ENCODE measurements around the gene MICAL2.

The MICAL2 gene

DNA sequence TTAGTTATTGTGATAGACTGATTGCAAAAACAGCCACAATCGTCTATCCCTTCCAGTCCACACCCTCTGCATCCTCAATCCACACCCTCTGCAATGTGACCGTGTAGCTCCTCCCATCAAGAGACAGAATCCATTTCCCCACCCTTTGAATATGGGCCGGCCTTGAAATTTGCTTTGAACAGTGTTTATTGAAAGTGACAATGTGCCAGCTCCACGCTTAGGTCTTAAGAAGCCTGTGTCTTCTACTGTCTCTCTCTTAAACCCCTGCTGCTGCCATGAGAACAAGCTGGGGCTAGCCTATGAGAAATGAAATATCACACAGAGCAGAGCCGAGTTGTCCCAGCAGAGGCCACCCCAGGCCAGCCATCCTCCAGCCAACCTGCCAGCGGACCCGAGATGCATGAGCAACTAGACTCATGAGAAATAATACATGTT is 22.3 kb upstream of the MICAL2 start:
- H3K4me3 Mint-ChIP-seq, result no peak overlapping the region
- H3K27me3 Mint-ChIP-seq, result no peaks in the 10 kb centered on the region
- no peak overlapping the region for H3K27ac Mint-ChIP-seq
- H3K36me3 Mint-ChIP-seq (ENCODE audit: low read depth), result no peaks in the 10 kb centered on the region
- H3K4me1 Mint-ChIP-seq (ENCODE audit: low read depth), result peaks cover 59% of the 10 kb centered on the region
- no peaks in the 10 kb centered on the region for H3K9me3 Mint-ChIP-seq
- DNase-seq, result no peak

DNA sequence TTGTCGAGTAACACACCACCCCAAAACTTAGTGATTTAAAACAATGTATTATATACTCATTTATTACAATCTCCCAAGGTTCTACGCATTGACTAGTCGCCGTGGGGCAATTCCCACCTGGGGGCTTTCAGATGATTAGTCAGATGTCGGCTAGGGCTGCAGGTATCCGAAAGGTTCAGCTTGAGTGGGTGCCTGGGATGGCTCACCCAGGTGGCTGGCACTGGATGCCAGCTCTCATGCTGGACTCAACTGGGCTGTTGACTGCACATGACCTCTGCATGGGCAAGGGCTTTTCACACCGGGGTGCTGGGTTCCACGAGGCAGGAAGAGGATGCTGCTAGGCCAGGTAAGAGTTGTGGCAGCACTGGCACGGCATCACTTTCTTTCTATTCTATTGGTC is 21.9 kb upstream of the MICAL2 start:
- Mint-ChIP-seq H3K27ac (no peak overlapping the region), H3K36me3 (ENCODE audit: low read depth) (no peaks in the 10 kb centered on the region), H3K9me3 (no peaks in the 10 kb centered on the region), H3K4me1 (ENCODE audit: low read depth) (peaks cover 57% of the 10 kb centered on the region), H3K4me3 (no peak overlapping the region), H3K27me3 (no peaks in the 10 kb centered on the region)
- no peak for DNase-seq

DNA sequence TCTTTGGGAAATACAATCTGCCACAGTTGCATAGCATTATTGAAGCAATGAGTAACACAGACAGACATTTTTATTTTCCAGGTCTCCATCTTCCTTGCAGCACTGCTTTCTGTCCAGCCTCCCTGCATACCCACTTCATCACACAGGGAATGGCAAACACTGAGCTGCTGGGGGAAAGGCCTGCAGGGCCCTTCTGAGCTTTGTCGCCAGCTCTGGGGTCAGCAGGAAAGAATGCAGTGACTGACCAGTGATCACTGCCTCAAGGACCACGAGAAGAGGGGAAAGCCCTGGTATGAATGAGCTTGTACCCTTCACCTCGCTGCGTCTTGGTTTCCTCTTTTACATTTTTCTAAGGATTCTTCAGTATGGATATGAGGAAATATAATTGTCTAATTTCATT is 21.3 kb upstream of the MICAL2 start:
- H3K36me3 Mint-ChIP-seq (ENCODE audit: low read depth), result no peaks in the 10 kb centered on the region
- H3K4me3 Mint-ChIP-seq, result no peak overlapping the region
- H3K27me3 Mint-ChIP-seq, result no peaks in the 10 kb centered on the region
- DNase-seq, result no peak
- H3K9me3 Mint-ChIP-seq, result no peaks in the 10 kb centered on the region
- H3K27ac Mint-ChIP-seq, result no peak overlapping the region
- H3K4me1 Mint-ChIP-seq (ENCODE audit: low read depth), result peaks cover 53% of the 10 kb centered on the region

DNA sequence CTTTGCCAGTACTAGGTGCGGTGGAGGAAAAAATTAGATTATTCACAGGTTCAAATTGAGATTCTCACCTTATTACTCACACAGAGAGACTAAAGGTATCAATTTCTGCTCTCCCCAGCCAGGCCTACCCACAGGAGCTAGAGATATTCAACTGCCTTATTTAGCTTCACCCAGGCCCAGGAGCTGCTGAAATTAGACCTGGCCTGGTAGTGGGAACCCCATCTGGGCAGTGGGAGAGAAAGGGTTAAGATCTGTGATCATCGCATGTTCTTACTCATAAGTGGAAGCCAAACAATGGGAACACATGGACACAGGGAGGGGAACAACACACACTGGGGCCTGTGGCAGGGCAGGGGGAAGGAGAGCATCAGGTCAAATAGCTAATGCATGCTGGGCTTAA is 20.9 kb upstream of the MICAL2 start:
- Mint-ChIP-seq H3K4me1 (ENCODE audit: low read depth) (peaks cover 53% of the 10 kb centered on the region), H3K9me3 (no peaks in the 10 kb centered on the region), H3K4me3 (no peak overlapping the region), H3K27me3 (no peaks in the 10 kb centered on the region), H3K27ac (no peak overlapping the region), H3K36me3 (ENCODE audit: low read depth) (no peaks in the 10 kb centered on the region)
- DNase-seq, result no peak

DNA sequence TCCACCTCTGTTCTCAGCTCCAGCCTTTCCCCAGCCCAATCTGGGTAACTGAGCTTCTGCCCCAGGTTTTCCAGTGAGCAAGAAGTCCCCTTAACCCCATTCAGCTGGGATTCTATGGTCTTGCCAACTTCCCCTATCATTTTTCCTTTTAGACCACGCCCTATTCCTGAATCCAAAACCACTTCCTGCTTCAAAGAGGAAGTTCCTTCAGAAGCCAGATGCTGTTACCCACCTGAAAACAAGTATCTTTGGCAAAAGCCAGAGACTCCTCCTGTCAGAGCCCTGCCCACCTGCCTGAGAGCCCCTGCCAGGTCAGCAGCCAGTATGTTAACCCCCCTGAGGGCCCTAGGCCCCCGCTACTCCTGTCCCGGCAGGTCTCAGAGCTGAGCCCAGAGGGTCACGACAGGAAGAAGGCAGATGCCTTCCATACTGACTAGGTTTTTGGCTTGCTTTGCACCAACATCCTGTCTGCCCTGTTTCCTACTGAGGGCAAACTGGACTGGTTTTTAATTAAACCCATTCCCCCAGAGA is 20.3 kb upstream of the MICAL2 start:
- Mint-ChIP-seq H3K9me3 (no peaks in the 10 kb centered on the region), H3K4me3 (no peak overlapping the region), H3K27ac (peak overlapping the region; percentile 61), H3K27me3 (no peaks in the 10 kb centered on the region), H3K4me1 (ENCODE audit: low read depth) (peaks cover 55% of the 10 kb centered on the region), H3K36me3 (ENCODE audit: low read depth) (no peaks in the 10 kb centered on the region)
- DNase-seq, result no peak

DNA sequence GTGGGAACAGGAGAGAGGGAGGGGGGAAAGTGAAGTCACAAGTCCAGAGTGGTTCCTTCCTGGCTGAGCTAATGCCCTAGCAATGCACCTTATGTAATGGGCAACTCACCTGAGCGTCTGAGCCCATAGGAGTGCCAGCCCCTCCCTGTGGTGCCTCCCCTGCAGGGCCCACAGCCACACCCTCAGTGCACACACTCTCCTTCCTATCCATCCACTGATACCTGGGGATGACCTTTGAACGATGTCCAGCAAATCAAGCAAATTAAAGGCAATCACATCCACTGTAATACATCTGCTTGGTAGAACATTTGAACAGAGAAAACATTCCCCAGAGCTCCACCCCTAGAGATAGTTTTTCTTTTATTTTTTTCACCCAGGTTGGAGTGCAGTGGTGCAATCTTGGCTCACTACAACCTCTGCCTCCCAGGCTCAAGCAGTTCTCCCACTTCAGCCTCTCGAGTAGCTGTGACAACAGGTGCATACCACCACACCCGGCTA is 19.6 kb upstream of the MICAL2 start:
- DNase-seq, result no peak
- Mint-ChIP-seq H3K27ac (no peak overlapping the region), H3K36me3 (ENCODE audit: low read depth) (no peaks in the 10 kb centered on the region), H3K9me3 (no peaks in the 10 kb centered on the region), H3K4me1 (ENCODE audit: low read depth) (peaks cover 48% of the 10 kb centered on the region), H3K4me3 (no peak overlapping the region), H3K27me3 (no peaks in the 10 kb centered on the region)

DNA sequence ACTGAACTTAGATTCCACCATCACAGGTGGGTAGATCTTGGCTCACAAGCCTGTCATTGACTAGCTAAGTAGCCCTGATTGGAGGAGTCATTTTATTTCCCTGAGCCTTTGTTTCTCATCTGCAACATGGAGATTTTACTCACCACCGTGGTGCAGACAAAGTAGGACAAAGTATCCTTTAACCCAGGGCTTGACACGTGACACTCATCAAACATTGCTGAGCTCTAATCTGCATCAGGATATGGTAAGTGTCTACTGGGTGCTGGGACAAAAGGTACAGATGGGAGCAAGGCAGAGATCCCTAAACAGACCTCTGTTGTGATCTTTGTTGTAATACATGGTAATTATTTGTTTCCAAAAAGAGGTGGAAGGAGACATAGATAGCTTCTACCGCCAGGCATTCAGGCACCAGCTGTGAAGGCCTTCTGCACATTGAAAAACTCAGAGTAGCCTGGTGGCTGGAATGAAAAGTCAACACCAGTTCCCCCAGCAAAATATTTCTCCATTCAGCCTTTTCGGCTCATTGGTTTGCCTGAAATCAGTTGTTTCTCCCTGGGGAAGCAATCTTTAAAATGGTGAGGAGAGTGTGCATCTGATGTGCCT is 18.3 kb upstream of the MICAL2 start:
- H3K36me3 Mint-ChIP-seq (ENCODE audit: low read depth), result no peaks in the 10 kb centered on the region
- no peaks in the 10 kb centered on the region for H3K9me3 Mint-ChIP-seq
- H3K4me3 Mint-ChIP-seq, result no peak overlapping the region
- peaks cover 36% of the 10 kb centered on the region for H3K4me1 Mint-ChIP-seq (ENCODE audit: low read depth)
- no peak for DNase-seq
- no peaks in the 10 kb centered on the region for H3K27me3 Mint-ChIP-seq
- no peak overlapping the region for H3K27ac Mint-ChIP-seq

DNA sequence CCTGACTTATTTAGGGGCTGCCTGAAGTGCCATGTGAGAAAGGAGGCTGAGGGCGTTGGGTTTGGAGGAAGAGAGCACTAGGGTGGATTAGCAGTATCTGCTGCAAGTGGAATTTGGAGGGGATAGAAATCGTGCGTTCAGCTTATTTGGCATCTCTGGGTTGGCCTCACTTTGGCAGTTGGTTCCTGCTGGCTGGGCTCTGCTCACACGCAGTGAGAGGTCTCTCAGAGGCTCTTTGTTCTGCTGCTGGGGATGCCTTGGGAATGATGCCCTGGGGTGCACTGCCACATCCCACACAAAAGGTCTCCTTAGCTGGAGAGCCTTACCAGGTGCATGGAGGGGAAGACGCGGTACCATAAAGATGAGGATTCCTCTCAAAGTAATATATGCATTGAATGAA is 17.7 kb upstream of the MICAL2 start:
- no peak for DNase-seq
- no peaks in the 10 kb centered on the region for H3K36me3 Mint-ChIP-seq (ENCODE audit: low read depth)
- H3K4me1 Mint-ChIP-seq (ENCODE audit: low read depth), result peaks cover 29% of the 10 kb centered on the region
- no peak overlapping the region for H3K4me3 Mint-ChIP-seq
- H3K27ac Mint-ChIP-seq, result no peak overlapping the region
- no peaks in the 10 kb centered on the region for H3K9me3 Mint-ChIP-seq
- no peaks in the 10 kb centered on the region for H3K27me3 Mint-ChIP-seq

DNA sequence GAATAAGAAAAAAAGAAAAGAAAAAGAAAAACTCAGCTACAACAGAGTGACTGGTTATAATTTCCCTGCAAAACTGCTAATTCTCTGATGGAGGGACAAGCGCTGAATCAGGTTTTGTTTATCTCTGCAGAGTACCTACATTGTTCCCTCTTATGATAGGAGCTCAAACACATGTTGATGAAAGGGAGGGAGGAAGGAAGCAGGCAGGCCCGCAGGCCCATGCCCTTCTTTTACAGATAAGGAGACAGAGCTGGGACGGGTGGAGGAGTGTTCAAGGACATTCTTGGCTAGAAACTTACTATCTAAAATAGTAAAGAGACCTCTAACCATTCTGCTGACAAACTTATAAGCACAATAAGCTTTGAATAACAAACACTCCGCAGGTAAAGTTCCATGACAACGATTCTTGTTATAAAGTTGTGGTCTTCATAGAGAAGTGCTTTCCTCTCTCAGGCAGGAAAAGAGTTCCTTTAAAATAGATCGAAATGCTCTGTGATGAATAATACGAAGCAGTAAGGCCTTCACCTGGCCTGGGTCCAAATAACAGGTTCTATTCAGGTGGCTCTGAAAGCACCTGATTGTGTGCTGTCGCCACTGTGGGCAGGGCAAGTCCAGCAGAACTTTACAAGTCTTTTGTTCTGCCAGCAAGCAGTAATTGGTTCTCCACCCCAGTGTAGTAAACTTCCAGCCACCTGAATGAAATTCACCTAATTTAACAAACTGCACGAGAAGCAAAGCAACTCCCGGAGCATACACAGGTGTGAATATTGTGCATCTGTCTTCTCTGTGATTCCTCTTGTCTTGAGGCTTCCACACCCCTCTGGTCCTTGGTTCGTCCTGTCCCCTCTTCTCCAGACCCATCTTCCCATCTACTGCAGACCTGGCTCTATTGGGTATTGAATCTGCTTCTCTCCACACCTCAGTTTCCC is 15.3 kb upstream of the MICAL2 start:
- no peak for DNase-seq
- Mint-ChIP-seq H3K36me3 (ENCODE audit: low read depth) (no peaks in the 10 kb centered on the region), H3K27ac (no peak overlapping the region), H3K9me3 (no peaks in the 10 kb centered on the region), H3K4me1 (ENCODE audit: low read depth) (peaks cover 11% of the 10 kb centered on the region), H3K4me3 (no peak overlapping the region), H3K27me3 (peaks cover 3% of the 10 kb centered on the region)

DNA sequence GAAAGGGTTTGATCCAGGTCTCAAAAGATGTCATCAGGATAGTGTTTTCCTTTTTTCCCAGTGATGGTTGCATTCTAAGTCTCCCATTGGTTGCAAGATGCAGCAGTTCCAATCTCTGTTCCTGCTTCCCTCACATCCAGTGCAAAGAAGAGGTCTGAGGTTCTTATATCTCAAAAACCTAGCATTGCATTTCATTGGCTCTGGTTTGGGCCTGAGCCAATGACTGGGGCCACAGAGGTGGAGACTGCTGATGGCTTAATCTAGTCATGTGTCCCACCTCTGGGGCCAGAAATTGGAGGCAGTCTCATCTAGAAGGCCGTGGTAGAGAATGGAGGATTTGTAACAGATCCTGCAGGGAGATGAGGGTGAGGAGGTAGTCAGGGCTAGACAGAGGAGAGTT is 13.2 kb upstream of the MICAL2 start:
- Mint-ChIP-seq H3K36me3 (ENCODE audit: low read depth) (no peaks in the 10 kb centered on the region), H3K4me3 (no peak overlapping the region), H3K9me3 (no peaks in the 10 kb centered on the region), H3K4me1 (ENCODE audit: low read depth) (peaks cover 5% of the 10 kb centered on the region), H3K27me3 (peaks cover 7% of the 10 kb centered on the region), H3K27ac (no peak overlapping the region)
- DNase-seq, result peak; percentile 0

DNA sequence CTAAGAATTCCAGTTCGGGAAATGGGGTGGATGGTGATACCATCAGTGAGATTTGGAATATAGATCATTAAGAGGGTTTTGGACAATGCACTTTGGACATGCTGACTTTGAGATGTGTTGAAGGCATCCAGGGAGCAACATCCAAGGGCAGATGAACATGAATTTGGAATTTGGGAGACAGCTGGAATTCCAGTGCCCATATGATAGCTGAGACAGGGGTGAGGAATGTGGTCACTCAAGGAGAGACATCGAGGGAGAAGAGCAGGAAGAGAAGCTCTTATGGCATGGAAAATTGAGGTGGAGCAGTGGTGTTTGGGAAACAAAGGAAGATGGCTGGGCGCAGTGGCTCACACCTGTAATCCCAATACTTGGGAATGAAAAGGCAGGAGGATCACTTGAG is 11.8 kb upstream of the MICAL2 start:
- Mint-ChIP-seq H3K4me1 (ENCODE audit: low read depth) (peaks cover 5% of the 10 kb centered on the region), H3K4me3 (no peak overlapping the region), H3K27me3 (peaks cover 7% of the 10 kb centered on the region), H3K27ac (no peak overlapping the region), H3K9me3 (no peaks in the 10 kb centered on the region), H3K36me3 (ENCODE audit: low read depth) (no peaks in the 10 kb centered on the region)
- no peak for DNase-seq

DNA sequence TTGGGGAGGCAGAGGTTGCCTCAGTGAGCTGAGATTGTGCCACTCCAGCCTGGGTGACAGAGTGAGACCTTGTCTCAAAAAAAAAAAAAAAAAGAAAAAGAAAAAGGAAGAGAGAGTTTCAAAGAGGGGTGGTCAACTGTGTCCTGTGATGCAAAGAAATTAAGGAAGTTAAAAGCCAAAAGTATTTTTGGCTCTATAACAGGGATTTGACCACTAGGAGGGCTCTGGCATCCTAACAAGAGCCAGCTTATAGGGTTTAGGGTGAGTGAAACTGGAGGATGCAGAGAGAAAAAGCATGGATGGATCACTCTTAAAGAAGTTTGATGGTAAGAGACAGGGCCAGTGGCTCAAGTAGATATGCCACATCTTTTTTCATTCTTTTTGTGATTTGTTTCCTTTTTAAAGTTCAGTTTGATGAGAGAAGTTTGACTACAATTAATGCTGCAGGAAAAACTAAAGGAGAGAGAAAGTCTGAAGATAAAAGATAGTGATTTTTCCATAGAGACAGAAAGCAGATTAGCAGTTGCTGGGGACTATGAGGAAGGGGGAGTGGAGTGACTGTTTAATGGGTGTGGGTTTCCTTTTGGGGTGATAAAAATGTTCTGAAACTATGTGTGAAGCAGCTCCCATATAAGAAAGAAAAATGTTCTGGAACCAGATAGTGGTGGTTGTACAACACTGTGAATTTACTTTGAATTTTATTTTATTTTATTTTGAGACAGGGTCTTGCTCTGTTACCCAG is 11.1 kb upstream of the MICAL2 start:
- Mint-ChIP-seq H3K27ac (no peak overlapping the region), H3K4me3 (no peak overlapping the region)

DNA sequence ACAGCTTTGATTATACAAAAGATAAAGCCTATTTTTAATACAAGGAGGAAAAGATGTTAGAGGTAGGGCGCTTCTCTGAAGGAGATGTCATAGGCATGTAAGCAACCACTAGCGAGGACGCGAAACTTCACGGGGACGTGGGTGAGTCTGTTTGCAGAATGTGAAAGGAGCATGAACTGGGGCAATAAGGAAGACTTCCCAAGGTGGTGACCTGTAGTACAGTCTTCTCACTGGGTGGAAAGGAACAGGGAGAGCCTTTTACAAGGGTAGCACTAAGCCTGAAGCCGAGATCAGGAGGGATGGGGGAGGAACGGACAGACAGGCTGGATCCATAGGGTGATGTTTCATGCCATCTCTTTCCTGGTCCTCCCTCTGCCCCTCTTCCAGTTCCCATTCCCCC is 10.0 kb upstream of the MICAL2 start:
- H3K4me3 Mint-ChIP-seq, result no peak overlapping the region
- no peak overlapping the region for H3K27ac Mint-ChIP-seq
- no peaks in the 10 kb centered on the region for H3K36me3 Mint-ChIP-seq (ENCODE audit: low read depth)
- DNase-seq, result no peak
- peaks cover 4% of the 10 kb centered on the region for H3K4me1 Mint-ChIP-seq (ENCODE audit: low read depth)
- peaks cover 7% of the 10 kb centered on the region for H3K27me3 Mint-ChIP-seq
- no peaks in the 10 kb centered on the region for H3K9me3 Mint-ChIP-seq

More for the DNA sequence above, 11.1 kb upstream of the MICAL2 start:
- H3K36me3 Mint-ChIP-seq (ENCODE audit: low read depth), result no peaks in the 10 kb centered on the region
- DNase-seq, result no peak
- no peaks in the 10 kb centered on the region for H3K9me3 Mint-ChIP-seq
- peaks cover 7% of the 10 kb centered on the region for H3K27me3 Mint-ChIP-seq
- peaks cover 5% of the 10 kb centered on the region for H3K4me1 Mint-ChIP-seq (ENCODE audit: low read depth)

DNA sequence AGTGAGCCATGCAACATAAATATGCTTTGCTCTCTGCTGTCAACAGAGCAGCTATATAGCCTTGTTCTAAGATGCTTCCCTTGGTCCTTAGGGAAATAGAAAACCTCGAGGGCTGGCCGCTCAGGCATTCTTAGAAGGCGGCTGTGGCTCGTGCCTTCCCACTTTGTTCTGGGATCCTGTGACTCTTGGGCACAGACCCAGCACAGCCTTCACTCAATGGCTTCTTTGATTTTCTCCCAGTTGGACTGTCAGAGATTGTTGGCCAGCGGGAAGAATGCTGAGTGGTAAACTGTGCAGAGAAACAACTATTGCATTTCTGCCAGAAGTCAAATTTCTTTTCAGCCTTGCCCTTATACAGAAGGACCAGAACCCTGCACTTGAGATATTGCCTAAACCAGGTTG is 9.5 kb upstream of the MICAL2 start:
- no peaks in the 10 kb centered on the region for H3K9me3 Mint-ChIP-seq
- H3K36me3 Mint-ChIP-seq (ENCODE audit: low read depth), result no peaks in the 10 kb centered on the region
- DNase-seq, result no peak
- H3K27me3 Mint-ChIP-seq, result peaks cover 7% of the 10 kb centered on the region
- no peak overlapping the region for H3K4me3 Mint-ChIP-seq
- no peak overlapping the region for H3K27ac Mint-ChIP-seq
- H3K4me1 Mint-ChIP-seq (ENCODE audit: low read depth), result peaks cover 4% of the 10 kb centered on the region

Measured in activated T-cell treated with anti-CD3 and anti-CD28 coated beads, Interleukin-2, amount 50 U/mL, for 24 hours (primary cell).